Kidney (tissue), 22 donors: Measurements from ENCODE around the gene POC1B. TPM values are rescaled to one million over a fixed set of nuclear protein-coding genes. Genes with fewer than 3 reads are reported as not detected.

Experiments
- DNase-seq, 5 donors: peaks; one replicate each; pipeline ENCODE4 v3.0.0-alpha.2; 2013 to 2020
- FAIRE-seq: peaks from 2 replicates; lab custom pipeline; 2012; peaks lifted over from hg19 to GRCh38; lab: Jason Lieb, UNC
- H3K27ac ChIP-seq, 2 donors: one replicate each; pipeline ENCODE4 v1.7.0; 2013; ENCODE audit warnings: low read depth in 2 of 2, low read length in 2 of 2, inconsistent platforms in 1 of 2
- H3K27me3 ChIP-seq: one replicate; pipeline ENCODE4 v1.7.1; 2013; ENCODE audit warnings: low read length, inconsistent platforms; ENCODE audit not compliant: control insufficient read depth, insufficient read depth
- H3K36me3 ChIP-seq, 3 donors: one replicate each; pipeline versions ENCODE4 v1.7.0 to v1.7.1; 2013; ENCODE audit warnings: low read length in 3 of 3, control low read depth in 1 of 3, inconsistent platforms in 1 of 3; ENCODE audit not compliant: insufficient read depth in 3 of 3, control insufficient read depth in 2 of 3
- H3K4me1 ChIP-seq, 3 donors: one replicate each; pipeline versions ENCODE4 v1.7.0 to v1.7.1; 2013; ENCODE audit warnings: low read length in 3 of 3, inconsistent platforms in 1 of 3, low read depth in 1 of 3; ENCODE audit not compliant: control insufficient read depth in 2 of 3, insufficient read depth in 2 of 3
- H3K4me3 ChIP-seq, 3 donors: one replicate each; pipeline versions ENCODE4 v1.7.0 to v1.8.1; 2013; ENCODE audit warnings: low read length in 3 of 3, control low read depth in 1 of 3, inconsistent platforms in 1 of 3
- H3K9ac ChIP-seq, 3 donors: one replicate each; pipeline versions ENCODE4 v1.7.0 to v1.7.1; 2013; ENCODE audit warnings: low read length in 3 of 3, control low read depth in 1 of 3, inconsistent platforms in 1 of 3
- H3K9me3 ChIP-seq, 3 donors: one replicate each; pipeline versions ENCODE4 v1.7.0 to v1.7.1; 2013; ENCODE audit warnings: low read length in 3 of 3, control low read depth in 1 of 3, inconsistent platforms in 1 of 3; ENCODE audit not compliant: control insufficient read depth in 2 of 3, insufficient read depth in 1 of 3
- CTCF ChIP-seq: IDR thresholded peaks from 3 replicates; pipeline ENCODE4 v1.5.1; 2012; ENCODE audit warnings: mild to moderate bottlenecking, moderate library complexity, borderline replicate concordance; ENCODE audit not compliant: insufficient read depth; ENCODE audit errors: extremely low read depth
- intact Hi-C: fragments of 100-400 bp; cut with DNase I; formaldehyde crosslinking; loops from one replicate; pipeline ENCODE4 v1.11.1; 2022
- long read RNA-seq, 10 donors: library from polyadenylated mRNA in 1 of 10; unstranded in 1 of 10; transcript quantifications; one replicate each; pipeline ENCODE4 v2.0.0 and lab custom pipeline, GENCODE V29; 2021 to 2026
- polyA plus RNA-seq: library from polyadenylated mRNA; stranded (reverse); fragments of 350-450 nt; fragmentation: Illumina TruSeq; extraction: RNeasy Lipid Tissue Mini Kit (QIAGEN cat#74804); gene quantifications from one replicate; pipeline ENCODE4 v1.2.3, GENCODE V29; 2014; ENCODE audit warnings: low read depth, low replicate concordance; ENCODE audit not compliant: insufficient read depth
- total RNA-seq: library from RNA; stranded (reverse); fragmentation: NEBNext Ultra II Directional; extraction: Animal tissue kit (Norgen Biotek cat#: 25700); gene quantifications from one replicate; pipeline ENCODE4 v1.2.1, GENCODE V29; 2021
- donor health status: control.
- donor health status: control.
- donor health status: control.
- donor health status: control.
- donor health status: control.
- donor health status: DM: yes; HTN: yes; CAD: no.
- donor health status: Normal renal cell carcinoma (clear cell type).

POC1B gene
- total RNA-seq: 16.7 TPM
- polyA plus RNA-seq: 11.7 TPM
- long read RNA-seq, donor 1: 0 reads
- long read RNA-seq, donor 2, full-length matches to known transcripts: 1 of 1 reads
- long read RNA-seq, donor 2, partial matches to known transcripts: 0 of 1 reads
- long read RNA-seq, donor 2, other reads (novel, unspliced or antisense): 0 of 1 reads
- long read RNA-seq, donor 3, partial matches to known transcripts: 0 of 2 reads
- long read RNA-seq, donor 3, other reads (novel, unspliced or antisense): 0 of 2 reads
- long read RNA-seq, donor 4, partial matches to known transcripts: 0 of 2 reads
- long read RNA-seq, donor 4, other reads (novel, unspliced or antisense): 0 of 2 reads
- long read RNA-seq, donor 5: 0 reads
- long read RNA-seq, donor 6, partial matches to known transcripts: 0 of 1 reads
- long read RNA-seq, donor 6, other reads (novel, unspliced or antisense): 0 of 1 reads
- long read RNA-seq, donor 7, partial matches to known transcripts: 1 of 11 reads
- long read RNA-seq, donor 7, other reads (novel, unspliced or antisense): 10 of 11 reads
- long read RNA-seq, donor 8, partial matches to known transcripts: 0 of 1 reads
- long read RNA-seq, donor 8, other reads (novel, unspliced or antisense): 0 of 1 reads
- long read RNA-seq, donor 9, partial matches to known transcripts: 0 of 1 reads
- long read RNA-seq, donor 9, other reads (novel, unspliced or antisense): 0 of 1 reads
- long read RNA-seq, donor 10, partial matches to known transcripts: 0 of 1 reads
- long read RNA-seq, donor 10, other reads (novel, unspliced or antisense): 0 of 1 reads

- H3K9me3 ChIP-seq: no peaks in the 10 kb centered on the region
- no peaks in the 10 kb centered on the region for H3K36me3 ChIP-seq
- peak within 1 kb of the TSS; percentile 91 to 97 for H3K27ac ChIP-seq
- H3K4me1 ChIP-seq: peaks cover 3 to 16% (median 15%) of the 10 kb centered on the region in 3 donors
- peak; percentile 37 for TF ChIP-seq CTCF
- H3K27me3 ChIP-seq: no peaks in the 10 kb centered on the region
- H3K9ac ChIP-seq: peak within 1 kb of the TSS; percentile 90 to 99 (median 93)
- intact Hi-C loops: loop anchor here (10.0 kb wide), 1 partner anchor 501 kb away; no protein-coding TSS in a partner anchor
- H3K4me3 ChIP-seq: peak within 1 kb of the TSS; percentile 95 to 100 (median 99)
- peak; percentile 90 to 94 (median 91) for DNase-seq
- FAIRE-seq: no peak
These were observed at the start of gene POC1B for GRCh38 chr12:89525824-89526770. Gene POC1B (minus strand): TSS chr12:89526047. CDS start chr12:89525895, 152 bp downstream.

- TF ChIP-seq CTCF: no peak
- Histone ChIP-seq H3K9ac (no peak overlapping the region), H3K9me3 (no peaks in the 10 kb centered on the region), H3K4me3 (no peak overlapping the region), H3K27ac (no peak overlapping the region), H3K4me1 (peaks cover 0 to 3% (median 3%) of the 10 kb centered on the region in 3 donors), H3K36me3 (no peaks in the 10 kb centered on the region), H3K27me3 (no peaks in the 10 kb centered on the region)
- DNase-seq: peak in 1 of 5 donors; percentile 22
- intact Hi-C loops: no loop called here
- FAIRE-seq: no peak
These were observed 49.5 kb upstream of the POC1B start for GRCh38 chr12:89575374-89575773.

GRCh38 chr12:89574736-89575208 lies 48.9 kb upstream of the POC1B start:
- intact Hi-C loops: no loop called here

More at GRCh38 chr12:89574736-89575208, 48.9 kb upstream of the POC1B start:
- FAIRE-seq (no peak), DNase-seq (peak in 3 of 5 donors; percentile 9 to 69 (median 19))
- no peak for TF ChIP-seq CTCF
- no peak overlapping the region for H3K4me3 ChIP-seq
- H3K27ac ChIP-seq: no peak overlapping the region
- no peaks in the 10 kb centered on the region for H3K36me3 ChIP-seq
- H3K9me3 ChIP-seq: no peaks in the 10 kb centered on the region
- no peaks in the 10 kb centered on the region for H3K27me3 ChIP-seq
- no peak overlapping the region for H3K9ac ChIP-seq
- peaks cover 0 to 3% (median 3%) of the 10 kb centered on the region in 3 donors for H3K4me1 ChIP-seq
